Activated gamma-delta T cell (primary cell): ENCODE data around the gene TP63.
"Not testable (repeated sequence)": the region's sequence is repeated elsewhere in the genome, so short reads cannot be mapped to it uniquely, and the experiment has no call there.

ENCODE experiments used
- DNase-seq: peaks from one replicate; lab custom pipeline; 2025; lab: John Stamatoyannopoulos, UW

Gene TP63

DNA sequence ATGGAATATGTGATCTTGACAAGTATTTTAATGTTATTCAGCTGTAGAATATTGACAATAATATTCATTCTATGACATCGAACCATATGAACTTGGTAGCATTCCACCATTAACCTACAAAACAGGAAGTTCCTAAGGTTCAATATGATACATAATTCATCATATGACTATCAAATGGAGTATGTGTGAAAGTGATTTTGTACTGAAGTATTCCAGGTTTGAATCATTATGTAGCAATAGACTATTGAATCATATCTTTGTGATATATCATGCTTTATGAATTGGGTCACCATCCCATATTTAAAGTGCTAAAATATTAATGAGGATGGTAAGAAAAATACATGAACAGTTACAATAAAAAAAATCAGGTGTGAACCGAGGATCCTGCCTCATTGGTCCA is 95.1 kb downstream of the TP63 start:
- DNase-seq: no peak

GRCh38 chr3:189727158-189727557 is 96.0 kb downstream of the TP63 start:
- no peak for DNase-seq

DNA sequence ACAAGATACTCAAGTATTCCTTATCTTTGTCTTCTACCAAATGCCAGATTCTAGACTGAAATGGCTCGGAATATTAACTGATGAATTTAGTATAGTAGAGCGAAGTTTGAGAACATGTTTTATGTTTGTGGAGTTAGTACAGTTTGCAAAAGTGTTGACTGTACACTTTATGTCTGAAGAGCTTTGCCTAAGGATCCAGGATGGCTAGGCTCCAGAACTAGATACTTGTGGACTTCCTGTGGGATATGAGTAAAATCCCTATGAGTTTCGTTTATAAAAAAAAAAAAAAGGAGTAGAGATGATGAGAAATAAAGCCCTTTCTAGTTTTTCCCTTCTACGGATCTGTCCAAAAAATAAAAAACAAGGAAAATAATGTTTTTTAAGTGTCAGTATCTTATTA is 96.7 kb downstream of the TP63 start:
- DNase-seq: no peak

DNA sequence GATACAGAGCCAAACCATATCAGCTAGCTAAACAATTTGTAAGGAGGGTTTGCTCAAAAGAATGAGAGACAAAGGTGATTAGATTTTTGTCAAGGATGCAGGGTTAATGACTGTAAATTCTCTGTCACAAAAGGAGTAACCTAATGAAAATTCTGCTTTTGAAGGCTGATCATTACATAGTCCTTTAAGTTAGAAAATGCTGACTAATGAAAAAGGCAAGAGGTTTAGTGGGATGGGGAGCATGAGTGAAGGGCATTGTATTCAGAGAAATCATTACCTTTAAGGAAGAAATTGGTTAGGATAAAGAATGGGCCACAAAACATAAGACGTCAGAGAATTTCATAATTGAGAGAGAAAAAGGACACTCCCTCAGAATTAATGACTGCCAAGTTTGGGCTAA is 97.7 kb downstream of the TP63 start:
- DNase-seq: no peak

DNA sequence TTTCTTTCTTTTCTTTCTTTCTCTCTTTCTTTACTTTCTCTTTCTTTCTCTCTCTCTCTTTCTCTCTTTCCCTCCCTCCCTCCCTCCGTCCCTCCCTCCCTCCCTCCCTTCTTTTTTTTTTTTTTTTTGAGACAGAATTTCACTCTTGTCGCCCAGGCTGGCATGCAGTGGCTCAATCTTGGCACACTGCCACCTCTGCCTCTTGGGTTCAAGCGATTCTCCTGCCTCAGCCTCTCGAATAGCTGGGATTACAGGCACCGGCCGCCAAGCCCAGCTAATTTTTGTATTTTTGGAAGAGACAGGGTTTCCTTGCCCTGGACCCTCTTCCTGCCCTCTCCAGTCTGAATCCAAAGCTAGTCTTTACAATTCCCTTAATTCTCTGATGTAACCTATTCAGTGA is 102.9 kb downstream of the TP63 start:
- DNase-seq: no peak

- DNase-seq: no peak
Measured at GRCh38 chr3:189735913-189736312, 104.7 kb downstream of the TP63 start.

DNA sequence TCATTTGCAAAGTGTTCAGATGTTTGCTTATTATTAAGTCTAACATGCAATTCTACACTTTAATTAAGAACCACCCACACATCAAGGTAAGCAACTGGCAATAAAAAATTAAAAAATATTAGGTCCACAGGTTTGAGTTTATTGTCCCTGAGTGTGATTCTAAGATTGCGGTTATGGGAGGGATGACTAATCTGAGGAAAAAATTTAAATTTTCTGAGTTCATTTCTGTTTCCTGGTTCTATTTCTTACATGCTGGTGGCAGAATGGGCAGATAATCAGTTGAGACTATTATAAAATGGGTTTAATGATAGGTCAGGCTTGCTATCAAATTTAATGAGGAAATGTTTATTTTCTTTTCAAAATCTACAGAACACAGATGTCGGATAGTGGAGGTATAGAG is 105.9 kb downstream of the TP63 start:
- no peak for DNase-seq

GRCh38 chr3:189737619-189738018 is 106.4 kb downstream of the TP63 start:
- no peak for DNase-seq

- no peak for DNase-seq
Measured at GRCh38 chr3:189739378-189739777, 108.2 kb downstream of the TP63 start.

- DNase-seq: no peak
Measured at GRCh38 chr3:189740156-189740555, 109.0 kb downstream of the TP63 start.

DNA sequence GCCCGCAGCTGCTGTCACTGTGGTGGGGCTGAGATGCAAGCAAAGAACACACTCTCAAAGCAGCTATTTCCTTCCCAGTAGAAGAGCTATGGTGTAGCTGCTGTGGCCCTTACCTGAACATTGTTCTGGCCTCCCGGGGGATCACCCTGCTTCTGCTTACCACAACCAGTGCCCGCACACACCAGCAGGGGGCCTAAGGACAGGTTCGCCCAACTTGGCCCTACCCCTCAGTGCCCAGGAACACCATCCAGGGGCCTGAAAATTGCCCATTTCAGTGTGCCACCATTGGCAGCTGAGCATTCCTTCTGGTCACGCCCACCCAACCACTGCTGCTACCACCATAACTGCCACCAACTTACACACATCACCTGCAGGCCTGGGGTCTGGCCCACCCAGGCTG is 113.0 kb downstream of the TP63 start:
- DNase-seq: no peak

DNA sequence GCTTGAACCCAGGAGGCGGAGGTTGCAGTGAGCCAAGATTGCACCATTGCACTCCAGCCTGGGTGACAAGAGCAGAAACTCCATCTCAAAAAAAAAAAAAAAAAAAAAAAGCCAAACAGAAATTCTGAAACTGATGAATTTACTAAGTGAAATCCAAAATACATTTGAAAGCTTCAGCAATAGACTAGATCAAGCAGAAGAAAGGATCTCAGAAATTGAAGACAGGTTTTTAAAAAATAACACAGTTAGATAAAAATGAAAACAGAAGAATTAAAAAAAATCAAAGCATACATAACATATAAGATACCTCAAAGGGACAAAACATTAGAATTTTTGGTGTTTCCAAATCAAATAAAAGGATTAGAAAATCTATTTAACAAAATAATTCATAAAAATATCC is 114.4 kb downstream of the TP63 start:
- no peak for DNase-seq

GRCh38 chr3:189748046-189748445 is 116.9 kb downstream of the TP63 start:
- no peak for DNase-seq

- DNase-seq: not testable (repeated sequence)
Measured at GRCh38 chr3:189750972-189751371, 119.8 kb downstream of the TP63 start.

DNA sequence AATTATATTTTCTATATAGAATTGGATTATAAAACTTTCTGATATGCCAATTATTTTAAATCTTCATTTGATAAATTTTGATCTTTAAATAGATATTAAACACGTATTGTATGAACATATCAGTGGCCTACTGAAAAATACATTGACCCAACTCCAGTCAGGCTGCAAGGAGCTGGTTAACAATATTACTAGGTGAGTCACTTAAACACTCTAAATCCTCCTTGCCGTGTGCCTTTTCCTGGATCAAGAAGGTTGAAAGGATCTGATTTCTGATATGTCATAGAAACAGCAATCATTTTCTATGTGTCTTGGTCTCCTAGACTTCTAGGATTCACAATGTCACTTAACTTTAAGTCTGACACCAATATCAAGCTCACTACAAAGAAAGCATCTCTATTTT is 123.2 kb downstream of the TP63 start:
- no peak for DNase-seq

GRCh38 chr3:189756582-189757078 is 125.4 kb downstream of the TP63 start:
- no peak for DNase-seq

DNA sequence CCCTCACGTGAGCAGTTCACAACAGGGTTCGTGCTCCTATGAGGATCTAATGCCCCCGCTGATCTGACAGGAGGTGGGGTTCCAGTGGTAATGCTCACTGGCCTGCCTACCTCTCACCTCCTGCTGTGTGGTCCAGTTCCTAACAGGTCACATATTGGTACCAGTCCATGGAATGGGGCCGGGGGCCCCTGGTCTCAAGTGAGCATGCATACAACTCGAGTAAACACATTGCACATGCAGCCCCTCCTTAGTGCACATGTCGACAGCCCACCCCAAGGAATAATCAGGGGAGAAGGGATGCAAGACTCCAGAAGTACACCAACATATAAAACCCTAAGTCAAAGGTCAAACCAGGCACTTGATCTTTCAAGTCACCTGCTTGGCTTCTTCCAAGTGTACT is 127.0 kb downstream of the TP63 start:
- DNase-seq: no peak

DNA sequence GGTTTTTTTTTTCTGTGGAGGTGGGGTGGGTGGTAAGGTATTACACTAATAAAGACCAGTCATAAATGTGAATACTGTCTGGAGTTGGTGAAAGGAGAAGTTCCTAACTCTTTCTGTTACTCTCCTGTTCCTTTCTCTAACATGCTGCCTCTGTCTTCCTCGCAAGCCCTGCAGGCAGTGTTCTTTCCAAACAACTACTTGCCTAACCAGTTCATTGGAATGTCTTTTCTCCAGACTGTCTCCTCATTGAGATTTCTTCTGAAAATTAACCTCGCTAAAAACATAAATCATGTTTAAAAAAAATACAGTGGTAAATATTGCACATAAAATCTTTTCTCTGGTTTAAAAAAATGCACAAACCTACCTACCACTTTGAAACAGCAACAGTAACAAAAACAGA is 135.2 kb downstream of the TP63 start:
- no peak for DNase-seq

DNA sequence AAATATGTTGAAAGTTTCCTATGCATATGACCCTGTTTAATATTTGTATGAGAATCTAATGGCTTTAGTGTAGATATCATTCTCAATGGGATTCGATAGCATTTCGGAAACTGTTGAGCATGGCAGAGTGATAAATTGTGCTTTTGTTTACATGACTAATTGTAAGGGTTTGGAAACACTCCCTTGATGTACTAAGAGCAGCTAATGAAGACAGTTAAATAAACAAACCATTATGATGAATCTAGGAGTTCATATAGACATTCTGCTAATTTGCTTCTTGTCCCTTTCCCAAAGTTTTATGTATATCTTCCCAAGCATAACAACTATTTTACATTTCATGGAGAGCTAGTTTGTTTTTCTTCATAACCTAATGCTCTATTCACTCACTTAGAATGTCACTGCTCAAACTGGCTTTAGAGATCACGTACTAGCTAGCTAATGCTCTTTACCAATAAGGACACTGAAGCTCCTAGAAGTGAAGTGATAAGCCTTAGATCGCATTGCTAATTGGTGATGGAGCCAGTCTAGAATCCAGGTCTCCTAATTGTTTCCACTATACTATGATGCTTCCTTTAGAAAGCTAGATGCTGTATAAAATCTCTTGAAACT is 140.8 kb downstream of the TP63 start:
- no peak for DNase-seq

- no peak for DNase-seq
Measured at GRCh38 chr3:189772584-189772983, 141.4 kb downstream of the TP63 start.

DNA sequence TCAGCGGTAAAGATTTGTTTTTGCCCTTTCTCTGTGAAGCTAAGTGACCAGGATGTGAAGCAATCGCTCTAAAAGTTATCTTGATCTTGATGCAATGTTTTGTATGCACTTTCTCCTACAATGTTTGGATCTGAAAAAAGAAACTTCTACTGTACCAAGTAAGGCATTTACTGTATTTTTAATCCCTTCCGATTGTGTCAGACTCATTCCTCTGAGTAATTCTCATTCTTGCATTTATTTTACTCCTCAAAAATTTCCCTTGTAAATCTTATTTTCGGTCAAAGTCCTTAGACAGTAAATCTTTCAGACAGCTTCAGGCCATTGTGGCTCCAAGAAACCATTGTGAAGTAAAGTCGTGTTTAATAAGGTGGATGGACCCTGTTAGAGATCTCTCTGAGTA is 141.9 kb downstream of the TP63 start:
- DNase-seq: no peak

DNA sequence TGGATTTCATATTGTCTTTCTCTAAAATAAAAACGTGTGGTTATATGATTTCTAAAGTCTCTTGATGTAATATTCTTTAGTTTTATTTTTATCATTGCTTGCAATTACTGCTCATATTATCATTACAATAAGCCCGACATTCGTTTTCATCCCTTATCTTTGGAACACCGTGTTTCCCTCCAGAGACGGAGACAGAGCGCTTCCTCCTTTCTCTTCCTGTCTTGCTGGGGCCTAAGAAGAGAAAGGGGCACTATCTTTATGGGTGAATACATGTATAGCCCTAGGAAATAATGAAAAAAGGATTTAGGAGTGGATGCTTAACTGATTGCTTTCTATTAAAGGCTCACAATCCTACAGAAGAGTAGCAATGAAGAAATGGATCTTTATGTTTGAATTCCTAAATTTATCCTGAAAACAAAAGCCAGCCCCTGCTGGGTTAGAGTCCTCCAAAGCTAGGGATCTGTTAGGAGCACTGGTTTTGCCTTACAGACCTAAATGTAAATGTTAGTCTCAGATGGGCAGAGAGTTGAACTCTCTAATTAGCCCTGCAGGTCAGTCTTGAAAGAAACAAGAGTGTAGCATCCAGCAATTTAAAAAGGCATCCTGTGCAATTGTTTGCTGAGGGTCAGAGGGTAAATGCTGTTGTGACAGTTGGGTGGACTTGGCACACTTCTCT is 145.1 kb downstream of the TP63 start:
- DNase-seq: no peak

DNA sequence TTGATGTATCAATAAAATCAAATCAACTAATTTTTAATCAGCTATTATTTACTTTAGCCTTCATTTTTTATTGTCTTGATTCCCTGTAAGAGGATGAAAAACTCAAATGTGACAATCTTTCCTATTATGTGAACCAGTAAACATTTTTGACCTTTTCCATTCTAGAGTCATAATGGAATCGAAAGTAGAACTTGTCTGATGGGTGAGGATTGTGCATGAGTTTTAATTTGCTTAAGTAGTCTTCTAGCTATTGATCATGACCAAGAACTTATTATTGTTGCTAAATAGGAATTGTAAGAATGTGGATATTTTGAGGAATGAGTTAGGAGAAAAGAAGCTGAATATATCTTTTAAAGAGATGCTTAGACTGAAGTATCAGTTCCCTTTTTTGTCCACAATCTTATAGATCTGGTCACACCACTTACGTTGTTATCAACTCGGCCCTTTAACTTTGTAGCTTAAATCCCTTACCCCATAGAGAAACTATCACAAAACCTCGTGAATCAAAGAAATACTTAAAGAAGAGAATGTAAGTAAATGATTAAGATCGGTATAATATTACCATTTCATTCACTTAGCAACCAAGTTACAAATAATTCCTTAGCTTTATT is 147.3 kb downstream of the TP63 start:
- DNase-seq: no peak

- DNase-seq: no peak
Measured at GRCh38 chr3:189779166-189779565, 148.0 kb downstream of the TP63 start.
